GM12872 (cell line): ENCODE results near the gene AOPEP.

ENCODE experiments used
- TF ChIP-seq, protein P1 (sequence below): IDR thresholded peaks from 3 replicates; pipeline ENCODE4 v1.5.1; 2011; ENCODE audit warnings: low read depth, mild to moderate bottlenecking, low read length, moderate library complexity; ENCODE audit not compliant: insufficient read depth

Gene AOPEP

DNA sequence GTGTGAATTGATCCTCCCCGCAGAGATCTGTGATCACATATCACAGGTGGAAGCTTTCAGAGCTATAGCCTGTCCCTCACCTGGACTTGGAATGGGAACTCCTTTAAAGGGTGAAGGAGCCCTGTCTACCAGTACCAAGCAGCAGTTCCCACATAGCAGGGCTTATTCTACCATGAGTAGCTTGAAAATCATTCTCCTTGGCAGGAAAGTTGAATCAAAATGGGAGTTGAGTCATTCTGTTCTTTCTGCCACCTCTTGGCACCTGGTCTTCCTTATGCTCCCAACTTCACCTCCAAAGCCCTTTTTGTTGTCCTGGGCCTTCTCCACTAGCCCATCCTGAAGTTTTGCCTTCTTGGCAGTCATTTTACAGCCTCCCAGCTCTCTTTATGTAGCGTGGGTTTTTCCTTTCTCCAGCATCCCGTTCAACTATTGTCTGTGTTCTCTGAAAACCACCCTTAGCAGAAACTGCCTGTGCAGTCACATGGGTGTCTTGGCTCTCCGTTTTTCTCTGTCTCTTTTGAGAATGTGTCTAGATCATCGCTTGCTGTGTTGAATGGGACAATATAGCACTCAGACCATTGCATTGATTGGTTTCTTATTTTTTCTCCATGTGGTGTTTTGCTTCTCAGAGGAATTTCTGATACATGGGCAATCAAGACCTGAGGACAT is 222.2 kb downstream of the AOPEP start:
- TF ChIP-seq, protein P1, sequence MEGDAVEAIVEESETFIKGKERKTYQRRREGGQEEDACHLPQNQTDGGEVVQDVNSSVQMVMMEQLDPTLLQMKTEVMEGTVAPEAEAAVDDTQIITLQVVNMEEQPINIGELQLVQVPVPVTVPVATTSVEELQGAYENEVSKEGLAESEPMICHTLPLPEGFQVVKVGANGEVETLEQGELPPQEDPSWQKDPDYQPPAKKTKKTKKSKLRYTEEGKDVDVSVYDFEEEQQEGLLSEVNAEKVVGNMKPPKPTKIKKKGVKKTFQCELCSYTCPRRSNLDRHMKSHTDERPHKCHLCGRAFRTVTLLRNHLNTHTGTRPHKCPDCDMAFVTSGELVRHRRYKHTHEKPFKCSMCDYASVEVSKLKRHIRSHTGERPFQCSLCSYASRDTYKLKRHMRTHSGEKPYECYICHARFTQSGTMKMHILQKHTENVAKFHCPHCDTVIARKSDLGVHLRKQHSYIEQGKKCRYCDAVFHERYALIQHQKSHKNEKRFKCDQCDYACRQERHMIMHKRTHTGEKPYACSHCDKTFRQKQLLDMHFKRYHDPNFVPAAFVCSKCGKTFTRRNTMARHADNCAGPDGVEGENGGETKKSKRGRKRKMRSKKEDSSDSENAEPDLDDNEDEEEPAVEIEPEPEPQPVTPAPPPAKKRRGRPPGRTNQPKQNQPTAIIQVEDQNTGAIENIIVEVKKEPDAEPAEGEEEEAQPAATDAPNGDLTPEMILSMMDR, result no peak

DNA sequence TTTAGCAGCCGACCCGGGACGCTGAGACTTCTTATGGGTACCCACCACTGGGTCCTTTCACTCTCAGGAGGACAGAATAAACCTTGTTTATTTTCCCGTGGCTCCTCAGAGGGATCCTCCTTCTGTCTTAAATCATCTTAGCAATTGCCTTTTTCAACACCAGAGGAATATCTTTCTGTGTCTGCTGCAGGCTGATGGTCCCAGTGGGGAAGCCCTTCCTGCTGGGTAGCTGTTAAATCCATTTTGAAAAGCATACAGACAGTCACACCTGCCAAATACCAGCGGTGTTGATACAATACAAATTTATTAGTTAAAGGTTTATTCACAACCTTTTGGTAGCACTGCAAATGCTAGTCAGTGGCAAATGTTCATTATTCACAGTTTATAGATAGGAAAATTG is 222.9 kb downstream of the AOPEP start:
- TF ChIP-seq, protein P1, result no peak

DNA sequence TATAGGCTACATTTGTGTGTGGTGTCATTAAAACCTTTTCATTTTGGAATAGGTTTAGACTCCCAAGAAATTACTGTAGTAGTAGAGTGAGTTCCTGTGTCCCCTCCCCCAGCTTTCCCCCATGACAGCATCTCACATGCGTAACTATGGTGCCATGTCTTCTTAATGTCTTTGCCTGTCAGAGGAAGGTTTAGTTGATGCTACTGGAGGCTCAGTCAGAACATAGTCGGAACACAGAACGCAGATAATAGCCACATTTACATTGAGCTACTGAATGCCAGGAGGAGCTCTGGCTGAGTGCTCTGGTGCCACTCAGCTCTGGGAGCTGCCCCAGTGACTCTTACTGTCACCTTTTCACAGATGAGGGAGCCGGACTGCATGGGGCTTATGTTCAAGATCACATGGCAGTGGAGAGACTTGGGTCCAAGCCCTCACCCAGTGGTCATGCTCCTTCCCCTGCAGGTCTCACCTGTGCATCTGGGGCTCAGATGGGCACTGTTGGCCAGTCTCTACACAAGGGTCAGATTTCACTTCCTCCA is 223.6 kb downstream of the AOPEP start:
- TF ChIP-seq, protein P1, result no peak

DNA sequence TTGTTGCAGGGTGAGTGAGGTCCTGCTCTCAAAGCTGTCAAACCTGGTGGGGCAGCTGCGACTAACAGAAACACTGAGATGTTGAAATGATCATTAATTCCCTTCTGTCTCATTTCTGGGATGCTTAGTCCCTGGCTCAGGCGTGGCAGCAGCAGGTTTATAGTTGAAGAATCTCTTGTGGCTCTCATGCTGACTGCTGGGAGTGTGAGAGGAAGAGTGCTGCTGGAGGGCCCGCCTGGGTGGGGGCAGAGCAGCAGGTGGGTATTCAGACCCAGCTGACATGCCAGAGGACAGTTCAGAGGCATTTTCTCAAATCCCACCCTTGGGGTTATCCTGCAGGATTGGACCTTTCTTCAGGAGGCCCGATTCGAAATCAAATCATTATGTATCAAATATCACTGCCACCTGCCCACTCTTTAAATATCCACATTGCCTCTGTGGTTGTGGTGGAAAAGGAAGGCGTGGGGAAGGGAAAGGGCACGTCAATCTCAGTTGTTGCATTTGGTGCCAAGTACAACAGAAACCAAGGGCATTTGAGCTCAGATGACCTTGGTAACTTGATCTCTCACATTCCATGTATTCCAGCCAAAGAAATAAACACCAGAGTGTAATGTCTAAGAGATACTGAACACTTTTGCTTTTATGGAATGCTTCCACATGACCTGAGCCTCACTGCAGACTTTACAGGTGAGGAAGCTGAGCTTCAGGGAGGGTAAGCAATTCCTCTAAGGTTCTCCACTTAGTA is 224.3 kb downstream of the AOPEP start:
- TF ChIP-seq, protein P1, result no peak

DNA sequence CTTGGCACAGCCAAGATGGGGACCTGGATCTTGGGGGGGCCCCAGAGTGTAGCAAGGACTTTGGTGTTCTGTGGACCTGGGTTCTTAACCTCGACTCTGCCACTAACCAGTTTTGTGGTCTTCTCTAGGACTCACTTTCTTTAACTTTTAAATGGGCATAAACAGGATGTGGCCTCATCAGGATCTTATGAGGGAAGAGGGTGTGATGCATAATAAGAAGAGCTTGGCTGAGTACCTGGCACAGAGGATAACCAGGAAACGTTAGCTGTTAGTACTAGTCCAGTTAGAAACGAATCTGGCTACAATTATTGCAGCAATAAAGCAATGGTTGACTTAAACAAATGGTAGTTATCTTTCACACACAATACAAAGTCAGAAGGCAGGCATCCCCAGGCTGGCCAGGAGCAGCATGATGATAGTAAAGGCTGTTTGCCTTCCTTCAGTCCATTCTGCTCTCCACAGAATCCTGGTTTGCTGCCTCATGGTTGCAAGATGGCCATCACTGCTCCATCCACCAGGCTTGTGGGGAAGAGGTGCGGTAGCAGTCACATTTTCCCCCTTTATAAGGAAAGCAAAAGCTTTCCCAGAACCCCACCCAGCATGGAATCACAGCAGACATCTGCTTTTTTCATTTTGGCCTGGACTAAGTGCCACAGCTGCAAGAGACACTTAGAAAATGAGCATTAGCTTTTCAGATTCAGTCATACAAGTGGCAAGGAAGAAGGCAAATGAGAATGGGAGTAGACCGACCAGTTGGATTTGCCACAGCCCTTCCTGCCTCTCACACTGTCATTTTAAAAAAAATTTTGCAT is 225.0 kb downstream of the AOPEP start:
- TF ChIP-seq, protein P1, result no peak

DNA sequence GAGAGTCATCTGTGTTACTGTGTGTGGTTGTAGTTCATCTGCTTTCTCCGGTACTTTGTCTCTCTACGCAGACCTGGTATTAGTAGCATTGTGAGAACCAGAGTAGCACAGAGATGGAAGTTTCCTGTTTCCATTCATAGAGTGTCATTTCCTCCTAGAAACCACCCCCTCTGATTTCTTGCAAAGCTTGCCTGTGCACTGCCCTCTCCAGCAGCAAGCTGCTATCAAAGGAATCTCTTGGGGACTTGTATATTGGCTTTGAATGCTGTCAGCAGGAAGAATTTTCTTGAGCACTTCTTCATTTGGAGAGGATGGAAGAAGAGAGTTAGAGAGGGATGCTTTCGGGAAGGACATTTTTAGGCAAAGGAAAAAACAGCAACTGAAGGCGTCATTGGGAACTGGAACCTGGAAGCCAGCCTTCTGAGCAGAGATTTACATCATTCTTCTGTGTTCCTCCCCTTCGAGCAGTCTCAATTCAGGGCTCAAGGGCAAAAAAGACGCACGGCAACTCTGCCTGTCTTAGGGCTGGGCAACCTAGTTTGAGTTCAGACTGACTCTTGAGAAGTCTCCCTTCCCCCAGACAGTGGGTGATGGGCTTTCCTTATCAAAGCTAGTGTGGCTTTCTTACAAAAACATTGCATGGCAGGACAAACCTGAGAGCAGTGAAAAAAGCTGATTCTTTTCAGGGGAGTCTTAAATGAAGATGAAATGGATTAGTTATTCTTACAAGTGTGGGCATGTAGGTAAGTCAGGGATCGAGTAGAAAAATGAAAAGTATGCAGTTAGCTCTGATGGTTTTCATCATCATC is 226.3 kb downstream of the AOPEP start:
- TF ChIP-seq, protein P1, result no peak
